HG03025 (cell line): Measurements from ENCODE around the gene FABP2.

Experiments used
- ATAC-seq: cut with Tn5 transposase; IDR thresholded peaks from one replicate; pipeline ENCODE4 v1.9.1; 2021; ENCODE audit warnings: mild to moderate bottlenecking, moderate library complexity; ENCODE audit not compliant: unreplicated experiment, low FRiP score

Gene FABP2

GRCh38 chr4:119268466-119268865 is 53.5 kb downstream of the FABP2 start:
- ATAC-seq = no peak
